ENCODE measurements around the gene C3orf33. TPM values are rescaled to one million over a fixed set of nuclear protein-coding genes. Genes with fewer than 3 reads are reported as not detected.

Gene C3orf33
- total and polyA plus RNA-seq, 2 of the 13 experiments (the other 11 are each of a cell fraction or from before 2014, with no cell fraction given) = 9.2 to 12.6 TPM

GRCh38 chr3:155853214-155854140, 47.4 kb upstream of the C3orf33 start (continued):
- 0 out of 2 replicates have a peak, but pooled peaks have one; percentile 2 for TF ChIP-seq ZNF138 (CRISPR knock-in tag; IDR thresholded peaks at IDR 0.05; ENCODE audit: low read depth)
- TF ChIP-seq RAD21 (CRISPR knock-in tag; IDR thresholded peaks at IDR 0.05) = no peak
- TF ChIP-seq ZNF224 (CRISPR knock-in tag; IDR thresholded peaks at IDR 0.05) = 0 out of 2 replicates have a peak, but pooled peaks have one; percentile 7
- 0 out of 2 replicates have a peak, but pooled peaks have one; percentile 3 for TF ChIP-seq FOSL2 (CRISPR knock-in tag; IDR thresholded peaks at IDR 0.05)
- TF ChIP-seq THYN1 (CRISPR knock-in tag; IDR thresholded peaks at IDR 0.05; ENCODE audit: borderline replicate concordance, low read depth) = no peak
- no peak for TF ChIP-seq KDM6A (CRISPR knock-in tag; IDR thresholded peaks at IDR 0.05; ENCODE audit: low read depth)
- no peak for TF ChIP-seq ZNF563 (CRISPR knock-in tag; IDR thresholded peaks at IDR 0.05)
- TF ChIP-seq GZF1 (CRISPR knock-in tag; IDR thresholded peaks at IDR 0.05) = 0 out of 2 replicates have a peak, but pooled peaks have one; percentile 67
- TF ChIP-seq TOPORS (CRISPR knock-in tag; IDR thresholded peaks at IDR 0.05) = no peak; the same call in 1 of the 2 replicates
- no peak for TF ChIP-seq POLR2AphosphoS5 (IDR thresholded peaks at IDR 0.05; ENCODE audit: low read depth, low read length)
- peak; percentile 24; the same call in 1 of the 2 replicates for TF ChIP-seq IRX3 (CRISPR knock-in tag; IDR thresholded peaks at IDR 0.05; ENCODE audit: borderline replicate concordance, low read depth)

DNA sequence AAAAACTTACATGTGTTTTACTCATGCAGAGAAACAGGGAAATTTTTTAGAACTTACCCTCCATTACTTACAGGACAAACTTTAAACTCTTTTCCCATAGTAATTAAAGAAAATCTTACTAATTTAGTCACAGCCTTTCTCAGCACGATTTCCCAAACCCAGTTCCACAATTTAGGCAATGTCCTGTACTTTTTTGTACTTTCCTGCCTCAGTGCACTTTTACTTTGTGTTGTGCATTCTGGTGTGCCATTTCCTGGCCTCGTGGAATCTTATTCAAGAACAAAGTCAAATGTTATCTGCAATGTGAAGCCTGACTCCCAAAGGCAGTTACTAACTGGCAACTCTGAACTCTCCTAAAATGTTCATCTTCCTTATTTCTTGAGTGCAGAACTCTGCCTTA, 46.3 kb upstream of the C3orf33 start:
- Histone ChIP-seq H3K9ac (ENCODE audit: insufficient read depth, low read depth, low read length) (peak overlapping the region; percentile 87), H3K4me3 (replicated peaks in 1 of 3; ENCODE audit: insufficient read depth in 1 of 3, low read depth in 2 of 3, low read length in 3 of 3) (peak overlapping the region; percentile 78 to 98 (median 89)), H3K27ac (ENCODE audit: extremely low read length, insufficient read depth, low read length) (peak overlapping the region; percentile 84), H3K4me2 (ENCODE audit: low read depth, low read length) (peak overlapping the region; percentile 71), H4K20me1 (ENCODE audit: insufficient read depth, low read length) (peaks cover 6% of the 10 kb centered on the region; the same call in 1 of the 2 replicates), H3K27me3 (ENCODE audit: control insufficient read depth in 1 of 2, insufficient read depth in 2 of 2, low read length in 2 of 2) (no peaks in the 10 kb centered on the region; a peak in 1 of 5 replicates), H3K36me3 (replicated peaks in 1 of 2; ENCODE audit: control insufficient read depth in 1 of 2, insufficient read depth in 2 of 2, low read length in 2 of 2) (no peaks in the 10 kb centered on the region; a peak in 1 of 5 replicates), H3K4me1 (ENCODE audit: insufficient read depth, low read length) (peaks cover 43% of the 10 kb centered on the region), H3K9me3 (ENCODE audit: low read length) (no peaks in the 10 kb centered on the region), H2AFZ (ENCODE audit: low read length) (no peak overlapping the region), H3K79me2 (ENCODE audit: insufficient read depth, low read length) (peaks cover 44% of the 10 kb centered on the region)
- CTCF ChIA-PET (ENCODE audit: low intra/inter-chr PET ratio, low total read pairs) = no interaction called here
- BruUV-seq (replicated peaks) = no TSS peak
- TF ChIP-seq ATF1 (CRISPR knock-in tag; IDR thresholded peaks at IDR 0.05) (no peak), KAT7 (CRISPR knock-in tag; IDR thresholded peaks at IDR 0.05; ENCODE audit: borderline replicate concordance) (0 out of 2 replicates have a peak, but pooled peaks have one; percentile 29), ZNF230 (CRISPR knock-in tag; IDR thresholded peaks at IDR 0.05) (no peak), GTF3A (CRISPR knock-in tag; conservative IDR thresholded peaks at IDR 0.05) (no peak)
- DNase-seq (ENCODE audit: low spot score) (no peak), ATAC-seq (no peak), FAIRE-seq (no peak)
- in situ Hi-C loops (cut with HindIII; ENCODE audit: extremely low pct_ligation_motif_present, low pct_unique_long_range_greater_than_20kb) (no loop called here), intact Hi-C loops (cut with micrococcal nuclease; ENCODE audit: unreplicated experiment) (loop anchor here (5.0 to 10.0 kb wide), 2 partner anchors 105 to 468 kb away; partner anchors contain the start of gene PLCH1)
- POLR2A ChIA-PET = interaction anchor here (2.2 to 2.9 kb wide), 2 partner anchors 17 to 46 kb away, joined by 16 to 23 read pairs; partner anchors contain the start of genes C3orf33 and GMPS
- 0% methylated on average over 2 of the region's 2 CpGs for WGBS (ENCODE audit: low lambda C conversion rate)

Data from HepG2 (cell line).